Retinal pigment epithelial cell (primary cell): ENCODE measurements around the gene FGD4.

Source experiments
- DNase-seq: peaks from one replicate; pipeline ENCODE4 v3.0.0-alpha.2; 2010; ENCODE audit warnings: low read depth
- H3K4me3 ChIP-seq: 2 replicates; pipeline ENCODE4 v1.5.1; 2011; ENCODE audit warnings: mild to moderate bottlenecking, low read length, control low read depth, moderate library complexity
- CTCF ChIP-seq: conservative IDR thresholded peaks from 2 replicates; pipeline ENCODE4 v1.5.1; 2011; ENCODE audit warnings: low read depth, low read length, control low read depth, inconsistent platforms

FGD4 gene

GRCh38 chr12:32402170-32402569, 2.8 kb downstream of the FGD4 start:
- DNase-seq: no peak
- TF ChIP-seq CTCF: no peak
- H3K4me3 ChIP-seq: no peak overlapping the region

GRCh38 chr12:32402946-32403345, 3.6 kb downstream of the FGD4 start:
- no peak overlapping the region for H3K4me3 ChIP-seq
- DNase-seq: no peak
- no peak for TF ChIP-seq CTCF

- TF ChIP-seq CTCF: no peak
- no peak overlapping the region for H3K4me3 ChIP-seq
- no peak for DNase-seq
Observed at GRCh38 chr12:32407795-32408194, 8.4 kb downstream of the FGD4 start.

GRCh38 chr12:32413412-32413811, 14.1 kb downstream of the FGD4 start:
- no peak for DNase-seq
- H3K4me3 ChIP-seq: no peak overlapping the region
- no peak for TF ChIP-seq CTCF

GRCh38 chr12:32418221-32418620, 18.9 kb downstream of the FGD4 start:
- DNase-seq: no peak
- H3K4me3 ChIP-seq: no peak overlapping the region
- no peak for TF ChIP-seq CTCF

GRCh38 chr12:32418903-32419519, 19.7 kb downstream of the FGD4 start:
- DNase-seq: no peak
- TF ChIP-seq CTCF: no peak
- H3K4me3 ChIP-seq: no peak overlapping the region

GRCh38 chr12:32419520-32419960, 20.2 kb downstream of the FGD4 start:
- H3K4me3 ChIP-seq: no peak overlapping the region
- no peak for TF ChIP-seq CTCF
- DNase-seq: no peak
